Measurements from ENCODE around the gene TADA2A.

TADA2A gene

GRCh38 chr17:37488607-37489196 lies 82.0 kb downstream of the TADA2A start:
- TF ChIP-seq, protein P1, sequence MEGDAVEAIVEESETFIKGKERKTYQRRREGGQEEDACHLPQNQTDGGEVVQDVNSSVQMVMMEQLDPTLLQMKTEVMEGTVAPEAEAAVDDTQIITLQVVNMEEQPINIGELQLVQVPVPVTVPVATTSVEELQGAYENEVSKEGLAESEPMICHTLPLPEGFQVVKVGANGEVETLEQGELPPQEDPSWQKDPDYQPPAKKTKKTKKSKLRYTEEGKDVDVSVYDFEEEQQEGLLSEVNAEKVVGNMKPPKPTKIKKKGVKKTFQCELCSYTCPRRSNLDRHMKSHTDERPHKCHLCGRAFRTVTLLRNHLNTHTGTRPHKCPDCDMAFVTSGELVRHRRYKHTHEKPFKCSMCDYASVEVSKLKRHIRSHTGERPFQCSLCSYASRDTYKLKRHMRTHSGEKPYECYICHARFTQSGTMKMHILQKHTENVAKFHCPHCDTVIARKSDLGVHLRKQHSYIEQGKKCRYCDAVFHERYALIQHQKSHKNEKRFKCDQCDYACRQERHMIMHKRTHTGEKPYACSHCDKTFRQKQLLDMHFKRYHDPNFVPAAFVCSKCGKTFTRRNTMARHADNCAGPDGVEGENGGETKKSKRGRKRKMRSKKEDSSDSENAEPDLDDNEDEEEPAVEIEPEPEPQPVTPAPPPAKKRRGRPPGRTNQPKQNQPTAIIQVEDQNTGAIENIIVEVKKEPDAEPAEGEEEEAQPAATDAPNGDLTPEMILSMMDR (conservative IDR thresholded peaks at IDR 0.05; ENCODE audit: low read depth, low read length) = no peak
- DNase-seq (ENCODE audit: low read depth) = peak; percentile 95
- H3K4me3 ChIP-seq (ENCODE audit: low read length) = peak overlapping the region; percentile 70

DNA sequence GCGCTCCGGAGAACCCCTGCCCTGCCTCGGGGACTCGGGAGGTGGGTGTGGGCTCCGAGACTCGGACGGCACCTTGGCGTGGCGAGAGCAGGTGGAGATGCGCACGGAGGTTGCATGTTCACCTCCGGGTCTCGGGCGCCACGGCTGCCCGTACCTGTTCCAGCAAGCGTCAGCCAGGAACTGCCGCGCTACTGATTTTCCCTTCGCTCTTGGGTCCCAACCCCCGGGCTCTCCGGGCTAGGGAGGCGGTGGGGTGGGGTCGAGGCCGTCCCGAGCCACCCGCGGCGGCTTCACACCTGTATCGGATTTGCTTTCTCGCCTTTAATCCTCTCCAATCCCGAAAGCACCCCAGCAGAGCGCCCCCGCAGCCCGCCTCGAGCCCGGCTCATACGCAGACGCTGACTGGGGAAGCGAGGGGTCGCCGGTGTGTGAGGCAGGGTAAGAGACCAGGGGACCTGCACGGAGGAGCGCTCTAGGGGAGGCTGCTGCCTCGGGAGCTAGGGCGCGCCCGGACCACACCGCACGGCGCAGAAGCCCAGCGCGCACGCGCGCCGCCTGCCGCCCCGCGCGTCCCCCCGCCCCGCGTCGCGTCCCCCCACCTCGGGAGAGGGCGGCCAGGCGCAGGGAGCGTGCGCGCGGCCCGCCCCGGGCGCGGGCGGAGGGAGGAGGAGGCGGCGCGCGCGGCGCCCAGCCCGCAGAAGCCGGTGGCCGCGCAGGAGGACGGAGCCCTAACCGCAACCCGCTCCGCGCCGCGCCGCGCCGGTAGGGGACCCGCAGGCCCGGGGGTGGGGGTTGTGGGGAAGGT lies 82.7 kb downstream of the TADA2A start, which contains the start of gene DUSP14:
Gene DUSP14, plus strand, starts transcription at position 695 of the 805 bp plus-strand sequence. CDS start 22,382 bp downstream, outside the sequence.
- TF ChIP-seq, protein P1 (conservative IDR thresholded peaks at IDR 0.05; ENCODE audit: low read depth, low read length) = no peak
- DNase-seq (ENCODE audit: low read depth) = no peak
- H3K4me3 ChIP-seq (ENCODE audit: low read length) = peak within 1 kb of the TSS; percentile 76

DNA sequence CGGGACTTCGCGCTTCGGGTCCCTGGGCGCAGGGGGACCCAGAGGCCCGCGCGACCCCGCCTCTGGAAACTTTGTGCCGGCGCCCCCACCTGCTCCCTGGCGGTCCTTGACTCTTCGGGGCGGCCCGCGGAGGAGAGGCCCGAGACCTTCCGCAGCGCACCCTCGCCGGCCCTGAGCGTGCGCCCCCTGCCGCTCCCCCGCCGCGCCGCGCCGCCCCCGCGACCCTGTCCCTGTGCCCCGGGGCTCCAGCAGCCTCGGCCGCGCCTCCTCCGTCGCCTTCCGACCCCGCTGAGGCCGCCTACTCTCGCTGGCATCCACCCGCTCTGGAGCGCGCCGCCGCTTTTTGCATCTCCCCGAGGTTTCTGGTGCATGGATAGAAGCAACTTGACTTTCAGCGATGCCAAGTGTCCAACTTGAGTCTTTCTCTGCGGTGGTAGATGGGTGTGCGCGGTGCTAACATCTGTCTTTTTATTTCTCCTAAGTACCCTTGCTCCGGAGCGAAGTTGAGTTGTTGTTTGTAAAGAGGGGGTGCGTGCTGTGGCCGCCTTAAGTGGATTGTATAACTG lies 83.4 kb downstream of the TADA2A start:
- peak overlapping the region; percentile 76 for H3K4me3 ChIP-seq (ENCODE audit: low read length)
- DNase-seq (ENCODE audit: low read depth) = no peak
- TF ChIP-seq, protein P1 (conservative IDR thresholded peaks at IDR 0.05; ENCODE audit: low read depth, low read length) = peak; percentile 9

- TF ChIP-seq, protein P1 (conservative IDR thresholded peaks at IDR 0.05; ENCODE audit: low read depth, low read length) = no peak
- no peak for DNase-seq (ENCODE audit: low read depth)
- peak overlapping the region; percentile 76 for H3K4me3 ChIP-seq (ENCODE audit: low read length)
These were observed 84.2 kb downstream of the TADA2A start for GRCh38 chr17:37490638-37491614.

GRCh38 chr17:37492167-37492566 lies 85.5 kb downstream of the TADA2A start:
- no peak for DNase-seq (ENCODE audit: low read depth)
- no peak overlapping the region for H3K4me3 ChIP-seq (ENCODE audit: low read length)
- TF ChIP-seq, protein P1 (conservative IDR thresholded peaks at IDR 0.05; ENCODE audit: low read depth, low read length) = no peak

- TF ChIP-seq, protein P1 (conservative IDR thresholded peaks at IDR 0.05; ENCODE audit: low read depth, low read length) = no peak
- no peak overlapping the region for H3K4me3 ChIP-seq (ENCODE audit: low read length)
- no peak for DNase-seq (ENCODE audit: low read depth)
These were observed 86.8 kb downstream of the TADA2A start for GRCh38 chr17:37493249-37494027.

Data from retinal pigment epithelial cell (primary cell).